Thyroid gland (tissue), 4 donors: ENCODE data around the gene TNN.

ENCODE experiments used
- CTCF ChIP-seq, 6 experiments: fragments of 200-600 bp in 3 of 6; fragments of 450-650 bp in 3 of 6; sonication (generic) in 3 of 6; IDR thresholded peaks; one replicate each; pipeline ENCODE4 v1.5.1; 2016 to 2019; ENCODE audit warnings: antibody characterized with exemption in 6 of 6, mild to moderate bottlenecking in 2 of 6, inconsistent platforms in 1 of 6, moderate library complexity in 1 of 6
- POLR2A ChIP-seq, 2 donors: fragments of 450-650 bp; IDR thresholded peaks; one replicate each; pipeline ENCODE4 v1.6.1; 2017; ENCODE audit warnings: antibody characterized with exemption in 2 of 2, mild to moderate bottlenecking in 2 of 2, moderate library complexity in 1 of 2

- TF ChIP-seq CTCF (IDR thresholded peaks at IDR 0.05) (peak in 1 of 6 experiments; percentile 2), POLR2A (IDR thresholded peaks at IDR 0.05) (peak; percentile 1 to 85)
Measured at GRCh38 chr1:175023043-175023921, 44.4 kb upstream of the TNN start, which contains the start of gene MRPS14.
